HEK293 (cell line): ENCODE measurements around the gene CD151.

Source experiments
- GLIS2 ChIP-seq: fragments of 450-650 bp; formaldehyde crosslinking; IDR thresholded peaks from 2 replicates; pipeline ENCODE4 v1.5.1; 2016; ENCODE audit warnings: missing biosample characterization, missing genetic modification characterization
- HIC1 ChIP-seq: fragments of 450-650 bp; formaldehyde crosslinking; IDR thresholded peaks from 2 replicates; pipeline ENCODE4 v1.5.1; 2016; ENCODE audit warnings: missing biosample characterization, missing genetic modification characterization
- KLF1 ChIP-seq: fragments of 450-650 bp; formaldehyde crosslinking; IDR thresholded peaks from 2 replicates; pipeline ENCODE4 v1.5.1; 2016; ENCODE audit warnings: missing biosample characterization, missing genetic modification characterization
- PRDM1 ChIP-seq: fragments of 450-650 bp; formaldehyde crosslinking; IDR thresholded peaks from 2 replicates; pipeline ENCODE4; 2016; ENCODE audit warnings: missing biosample characterization, missing genetic modification characterization
- ZBTB1 ChIP-seq: fragments of 450-650 bp; formaldehyde crosslinking; IDR thresholded peaks from 2 replicates; pipeline ENCODE4 v1.5.1; 2016; ENCODE audit warnings: missing biosample characterization, missing genetic modification characterization
- ZNF114 ChIP-seq: fragments of 450-650 bp; formaldehyde crosslinking; IDR thresholded peaks from 2 replicates; pipeline ENCODE4 v1.5.0; 2017; ENCODE audit warnings: missing biosample characterization, missing genetic modification characterization
- ZNF138 ChIP-seq: fragments of 450-650 bp; formaldehyde crosslinking; IDR thresholded peaks from 2 replicates; pipeline ENCODE4 v1.5.1; 2016; ENCODE audit warnings: missing biosample characterization, missing genetic modification characterization, borderline replicate concordance
- ZNF239 ChIP-seq: fragments of 450-650 bp; formaldehyde crosslinking; IDR thresholded peaks from 2 replicates; pipeline ENCODE4 v1.5.1; 2016; ENCODE audit warnings: missing biosample characterization, missing genetic modification characterization
- ZNF26 ChIP-seq: fragments of 450-650 bp; formaldehyde crosslinking; IDR thresholded peaks from 2 replicates; pipeline ENCODE4 v1.5.1; 2016; ENCODE audit warnings: missing biosample characterization, missing genetic modification characterization
- ZNF292 ChIP-seq: fragments of 450-650 bp; formaldehyde crosslinking; IDR thresholded peaks from 2 replicates; pipeline ENCODE4 v1.5.1; 2016; ENCODE audit warnings: low read depth, missing biosample characterization, missing genetic modification characterization, borderline replicate concordance
- ZNF324 ChIP-seq: fragments of 450-650 bp; formaldehyde crosslinking; IDR thresholded peaks from 2 replicates; pipeline ENCODE4 v1.5.1; 2016; ENCODE audit warnings: missing biosample characterization, missing genetic modification characterization
- ZNF354C ChIP-seq: fragments of 450-650 bp; formaldehyde crosslinking; IDR thresholded peaks from 2 replicates; pipeline ENCODE4 v1.5.1; 2016; ENCODE audit warnings: missing biosample characterization, missing genetic modification characterization, low read depth, borderline replicate concordance
- ZNF366 ChIP-seq: fragments of 450-650 bp; formaldehyde crosslinking; conservative IDR thresholded peaks from 2 replicates; pipeline ENCODE4 v1.5.1; 2016; ENCODE audit warnings: missing biosample characterization, missing genetic modification characterization
- ZNF449 ChIP-seq: fragments of 450-650 bp; formaldehyde crosslinking; IDR thresholded peaks from 2 replicates; pipeline ENCODE4 v1.5.1; 2017; ENCODE audit warnings: missing biosample characterization, mild to moderate bottlenecking, missing genetic modification characterization, moderate library complexity
- ZNF513 ChIP-seq: fragments of 450-650 bp; IDR thresholded peaks from 2 replicates; pipeline ENCODE4 v1.5.1; 2018; ENCODE audit warnings: missing biosample characterization, missing genetic modification characterization
- ZNF544 ChIP-seq: fragments of 450-650 bp; formaldehyde crosslinking; IDR thresholded peaks from 2 replicates; pipeline ENCODE4 v1.5.0; 2017; ENCODE audit warnings: missing biosample characterization, missing genetic modification characterization
- ZNF571 ChIP-seq: fragments of 450-650 bp; formaldehyde crosslinking; IDR thresholded peaks from 2 replicates; pipeline ENCODE4 v1.5.0; 2017; ENCODE audit warnings: missing biosample characterization, missing genetic modification characterization
- ZNF585B ChIP-seq: fragments of 450-650 bp; formaldehyde crosslinking; IDR thresholded peaks from 2 replicates; pipeline ENCODE4 v1.5.1; 2016; ENCODE audit warnings: missing biosample characterization, missing genetic modification characterization
- ZNF654 ChIP-seq: fragments of 450-650 bp; formaldehyde crosslinking; IDR thresholded peaks from 2 replicates; pipeline ENCODE4 v1.5.1; 2016; ENCODE audit warnings: low read depth, missing biosample characterization, missing genetic modification characterization
- ZNF660 ChIP-seq: fragments of 450-650 bp; IDR thresholded peaks from 2 replicates; pipeline ENCODE4 v1.5.1; 2018; ENCODE audit warnings: missing biosample characterization, mild to moderate bottlenecking, missing genetic modification characterization
- ZSCAN16 ChIP-seq: fragments of 450-650 bp; formaldehyde crosslinking; IDR thresholded peaks from 2 replicates; pipeline ENCODE4 v1.5.1; 2016; ENCODE audit warnings: missing biosample characterization, missing genetic modification characterization
- ZSCAN5A ChIP-seq: fragments of 450-650 bp; formaldehyde crosslinking; IDR thresholded peaks from 2 replicates; pipeline ENCODE4 v1.5.1; 2016; ENCODE audit warnings: missing biosample characterization, missing genetic modification characterization
- TF ChIP-seq, protein P1 (sequence below): fragments of 450-650 bp; formaldehyde crosslinking; IDR thresholded peaks from 2 replicates; pipeline ENCODE4 v1.5.1; 2016; ENCODE audit warnings: missing biosample characterization, missing genetic modification characterization
- TF ChIP-seq, protein P2 (sequence below): fragments of 450-650 bp; formaldehyde crosslinking; IDR thresholded peaks from 2 replicates; pipeline ENCODE4 v1.5.1; 2016; ENCODE audit warnings: missing biosample characterization, missing genetic modification characterization
- TF ChIP-seq, protein P3 (sequence below): IDR thresholded peaks from 2 replicates; pipeline ENCODE4 v1.6.1; 2011; ENCODE audit warnings: mild to moderate bottlenecking, low read depth, low read length, borderline replicate concordance

Gene CD151

DNA sequence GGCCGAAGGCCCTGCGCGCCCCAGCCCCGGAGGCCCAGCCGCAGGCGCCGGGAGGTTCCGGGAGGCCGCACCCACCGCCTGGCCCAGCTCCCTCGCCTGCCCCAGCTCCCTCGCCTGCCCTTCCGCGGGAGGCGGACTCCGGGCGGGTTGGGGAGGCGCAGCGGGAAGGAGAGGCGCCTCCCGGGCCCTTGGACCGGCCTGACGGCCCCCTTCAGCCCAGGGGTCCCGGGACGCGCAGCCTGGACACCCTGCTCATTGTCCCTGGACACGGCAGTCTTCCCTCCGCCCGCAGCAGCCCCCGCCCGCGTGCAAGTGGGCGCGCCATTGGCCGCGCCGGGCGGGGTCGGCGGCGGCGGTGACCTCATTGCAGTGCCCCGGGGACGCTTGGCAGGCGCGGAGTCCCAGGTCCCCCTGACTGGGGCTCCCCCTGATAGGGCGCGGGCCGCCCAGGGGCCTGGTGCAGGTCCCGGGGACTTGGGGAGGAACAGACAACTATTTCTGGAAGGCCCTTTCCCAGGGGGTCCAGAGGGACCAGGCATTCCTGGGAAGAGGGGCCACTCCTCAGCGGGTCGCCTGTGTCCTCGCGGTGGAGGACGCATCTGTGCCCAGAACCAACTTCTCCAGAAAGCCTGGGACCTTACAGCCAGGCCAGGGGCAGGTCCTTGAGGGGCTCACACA, 501 bp downstream of the CD151 start (continued):
- TF ChIP-seq, protein P1, sequence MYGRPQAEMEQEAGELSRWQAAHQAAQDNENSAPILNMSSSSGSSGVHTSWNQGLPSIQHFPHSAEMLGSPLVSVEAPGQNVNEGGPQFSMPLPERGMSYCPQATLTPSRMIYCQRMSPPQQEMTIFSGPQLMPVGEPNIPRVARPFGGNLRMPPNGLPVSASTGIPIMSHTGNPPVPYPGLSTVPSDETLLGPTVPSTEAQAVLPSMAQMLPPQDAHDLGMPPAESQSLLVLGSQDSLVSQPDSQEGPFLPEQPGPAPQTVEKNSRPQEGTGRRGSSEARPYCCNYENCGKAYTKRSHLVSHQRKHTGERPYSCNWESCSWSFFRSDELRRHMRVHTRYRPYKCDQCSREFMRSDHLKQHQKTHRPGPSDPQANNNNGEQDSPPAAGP: peak; percentile 49
- TF ChIP-seq ZNF324 (tag by site-specific recombination) (no peak), ZNF513 (tag by site-specific recombination) (no peak), ZSCAN5A (tag by site-specific recombination) (no peak), GLIS2 (tag by site-specific recombination) (peak; percentile 81), ZNF292 (tag by site-specific recombination) (no peak), PRDM1 (no peak), ZNF660 (peak; percentile 55; the same call in 1 of the 2 replicates), KLF1 (peak; percentile 58; the same call in 1 of the 2 replicates), HIC1 (peak; percentile 60; the same call in 1 of the 2 replicates), ZSCAN16 (tag by site-specific recombination) (no peak), ZNF366 (tag by site-specific recombination) (no peak), ZNF114 (no peak), ZNF26 (tag by site-specific recombination) (no peak), ZNF585B (no peak), ZBTB1 (tag by site-specific recombination) (no peak), ZNF571 (no peak), ZNF449 (tag by site-specific recombination) (no peak), ZNF138 (no peak), ZNF239 (tag by site-specific recombination) (no peak), ZNF354C (no peak), ZNF544 (tag by site-specific recombination) (no peak), ZNF654 (tag by site-specific recombination) (no peak)
- TF ChIP-seq, protein P2, sequence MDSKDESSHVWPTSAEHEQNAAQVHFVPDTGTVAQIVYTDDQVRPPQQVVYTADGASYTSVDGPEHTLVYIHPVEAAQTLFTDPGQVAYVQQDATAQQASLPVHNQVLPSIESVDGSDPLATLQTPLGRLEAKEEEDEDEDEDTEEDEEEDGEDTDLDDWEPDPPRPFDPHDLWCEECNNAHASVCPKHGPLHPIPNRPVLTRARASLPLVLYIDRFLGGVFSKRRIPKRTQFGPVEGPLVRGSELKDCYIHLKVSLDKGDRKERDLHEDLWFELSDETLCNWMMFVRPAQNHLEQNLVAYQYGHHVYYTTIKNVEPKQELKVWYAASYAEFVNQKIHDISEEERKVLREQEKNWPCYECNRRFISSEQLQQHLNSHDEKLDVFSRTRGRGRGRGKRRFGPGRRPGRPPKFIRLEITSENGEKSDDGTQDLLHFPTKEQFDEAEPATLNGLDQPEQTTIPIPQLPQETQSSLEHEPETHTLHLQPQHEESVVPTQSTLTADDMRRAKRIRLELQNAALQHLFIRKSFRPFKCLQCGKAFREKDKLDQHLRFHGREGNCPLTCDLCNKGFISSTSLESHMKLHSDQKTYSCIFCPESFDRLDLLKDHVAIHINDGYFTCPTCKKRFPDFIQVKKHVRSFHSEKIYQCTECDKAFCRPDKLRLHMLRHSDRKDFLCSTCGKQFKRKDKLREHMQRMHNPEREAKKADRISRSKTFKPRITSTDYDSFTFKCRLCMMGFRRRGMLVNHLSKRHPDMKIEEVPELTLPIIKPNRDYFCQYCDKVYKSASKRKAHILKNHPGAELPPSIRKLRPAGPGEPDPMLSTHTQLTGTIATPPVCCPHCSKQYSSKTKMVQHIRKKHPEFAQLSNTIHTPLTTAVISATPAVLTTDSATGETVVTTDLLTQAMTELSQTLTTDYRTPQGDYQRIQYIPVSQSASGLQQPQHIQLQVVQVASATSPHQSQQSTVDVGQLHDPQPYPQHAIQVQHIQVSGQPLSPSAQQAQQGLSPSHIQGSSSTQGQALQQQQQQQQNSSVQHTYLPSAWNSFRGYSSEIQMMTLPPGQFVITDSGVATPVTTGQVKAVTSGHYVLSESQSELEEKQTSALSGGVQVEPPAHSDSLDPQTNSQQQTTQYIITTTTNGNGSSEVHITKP (tag by site-specific recombination): peak; percentile 53
- TF ChIP-seq, protein P3, sequence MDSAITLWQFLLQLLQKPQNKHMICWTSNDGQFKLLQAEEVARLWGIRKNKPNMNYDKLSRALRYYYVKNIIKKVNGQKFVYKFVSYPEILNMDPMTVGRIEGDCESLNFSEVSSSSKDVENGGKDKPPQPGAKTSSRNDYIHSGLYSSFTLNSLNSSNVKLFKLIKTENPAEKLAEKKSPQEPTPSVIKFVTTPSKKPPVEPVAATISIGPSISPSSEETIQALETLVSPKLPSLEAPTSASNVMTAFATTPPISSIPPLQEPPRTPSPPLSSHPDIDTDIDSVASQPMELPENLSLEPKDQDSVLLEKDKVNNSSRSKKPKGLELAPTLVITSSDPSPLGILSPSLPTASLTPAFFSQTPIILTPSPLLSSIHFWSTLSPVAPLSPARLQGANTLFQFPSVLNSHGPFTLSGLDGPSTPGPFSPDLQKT: no peak
